ENCODE measurements around the gene CCN5. TPM values are rescaled to one million over a fixed set of nuclear protein-coding genes. Genes with fewer than 3 reads are reported as not detected.
A peak's percentile ranks its signal among the peaks of the same experiment; 100 is the strongest.

The CCN5 gene
- total RNA-seq, 1 experiment from 2014 or later = 0.20 TPM

DNA sequence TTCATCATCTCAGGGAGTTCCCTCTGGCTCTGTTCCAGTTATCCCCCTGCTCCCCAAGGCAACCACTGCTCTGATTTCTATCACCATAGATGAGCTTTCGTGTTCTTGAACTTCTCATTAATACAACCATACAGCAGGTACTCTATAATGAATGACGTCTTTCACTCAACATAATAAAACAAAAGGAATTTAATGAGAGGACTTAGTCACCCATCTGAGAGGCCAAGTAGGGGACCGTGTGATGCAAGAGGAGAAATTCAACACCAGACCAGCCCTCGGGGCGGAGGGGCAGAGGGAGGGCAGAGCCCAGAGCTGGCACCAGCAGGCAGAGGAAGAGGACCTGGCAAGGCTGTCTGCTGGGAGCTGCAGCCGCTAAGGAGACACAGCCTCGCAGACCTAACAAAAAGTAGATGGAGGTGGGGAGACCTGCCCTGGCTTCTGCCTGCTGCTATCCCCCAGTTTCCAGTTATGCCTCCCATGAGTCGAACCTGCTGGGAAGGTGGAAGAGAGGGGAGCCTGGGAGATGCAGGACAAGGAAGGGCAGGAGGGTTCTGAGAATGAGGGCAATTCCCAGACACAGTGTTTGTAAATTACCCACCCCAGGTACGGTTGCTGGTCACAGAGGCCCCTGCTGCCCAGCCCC is 13.8 kb downstream of the CCN5 start:
- H3K27me3 ChIP-seq (ENCODE audit: insufficient read depth, low read depth) = no peaks in the 10 kb centered on the region
- H3K9me2 ChIP-seq (ENCODE audit: insufficient read depth) = no peaks in the 10 kb centered on the region
- POLR2A ChIA-PET (ENCODE audit: unreplicated experiment) = interaction anchor here (0.5 to 0.6 kb wide), 2 partner anchors 28 to 176 kb away, joined by 3 to 4 read pairs; no protein-coding TSS in a partner anchor
- no peaks in the 10 kb centered on the region for H3K79me2 ChIP-seq (ENCODE audit: low read depth)
- peaks cover 37% of the 10 kb centered on the region for H3K4me1 ChIP-seq (replicated peaks; ENCODE audit: insufficient read depth)
- H3K4me3 ChIP-seq = peak overlapping the region; percentile 4; the same call in 1 of the 2 replicates
- no TSS peak for BruUV-seq (replicated peaks)
- no peak overlapping the region for H2AFZ ChIP-seq
- peak overlapping the region; percentile 49 for H3K27ac ChIP-seq
- intact Hi-C loops (cut with micrococcal nuclease; ENCODE audit: unreplicated experiment) = loop anchor here (1.0 kb wide), 2 partner anchors 8 to 36 kb away; no protein-coding TSS in a partner anchor
- H3F3A ChIP-seq (ENCODE audit: insufficient read depth, low read depth) = peaks cover 30% of the 10 kb centered on the region
- CTCF ChIA-PET = interaction anchor here (0.6 to 1.6 kb wide), 3 partner anchors 9 to 43 kb away, joined by 3 to 9 read pairs (median 4); no protein-coding TSS in a partner anchor
- H3K4me2 ChIP-seq = peak overlapping the region; percentile 72
- H4K20me1 ChIP-seq (ENCODE audit: insufficient read depth) = no peaks in the 10 kb centered on the region
- DNase-seq = peak; percentile 96 to 98
- H3K9me3 ChIP-seq (ENCODE audit: insufficient read depth, low read depth) = no peaks in the 10 kb centered on the region
- TF ChIP-seq, protein P1, sequence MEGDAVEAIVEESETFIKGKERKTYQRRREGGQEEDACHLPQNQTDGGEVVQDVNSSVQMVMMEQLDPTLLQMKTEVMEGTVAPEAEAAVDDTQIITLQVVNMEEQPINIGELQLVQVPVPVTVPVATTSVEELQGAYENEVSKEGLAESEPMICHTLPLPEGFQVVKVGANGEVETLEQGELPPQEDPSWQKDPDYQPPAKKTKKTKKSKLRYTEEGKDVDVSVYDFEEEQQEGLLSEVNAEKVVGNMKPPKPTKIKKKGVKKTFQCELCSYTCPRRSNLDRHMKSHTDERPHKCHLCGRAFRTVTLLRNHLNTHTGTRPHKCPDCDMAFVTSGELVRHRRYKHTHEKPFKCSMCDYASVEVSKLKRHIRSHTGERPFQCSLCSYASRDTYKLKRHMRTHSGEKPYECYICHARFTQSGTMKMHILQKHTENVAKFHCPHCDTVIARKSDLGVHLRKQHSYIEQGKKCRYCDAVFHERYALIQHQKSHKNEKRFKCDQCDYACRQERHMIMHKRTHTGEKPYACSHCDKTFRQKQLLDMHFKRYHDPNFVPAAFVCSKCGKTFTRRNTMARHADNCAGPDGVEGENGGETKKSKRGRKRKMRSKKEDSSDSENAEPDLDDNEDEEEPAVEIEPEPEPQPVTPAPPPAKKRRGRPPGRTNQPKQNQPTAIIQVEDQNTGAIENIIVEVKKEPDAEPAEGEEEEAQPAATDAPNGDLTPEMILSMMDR (conservative IDR thresholded peaks at IDR 0.05) = no peak
- no peak for TF ChIP-seq EZH2 (IDR thresholded peaks at IDR 0.05; ENCODE audit: low read depth)
- no peaks in the 10 kb centered on the region for H3K36me3 ChIP-seq (ENCODE audit: low read depth)

- H3K9me2 ChIP-seq (ENCODE audit: insufficient read depth) = no peaks in the 10 kb centered on the region
- peaks cover 40% of the 10 kb centered on the region for H3K4me1 ChIP-seq (replicated peaks; ENCODE audit: insufficient read depth)
- intact Hi-C loops (cut with micrococcal nuclease; ENCODE audit: unreplicated experiment) = loop anchor here (5.0 kb wide), 1 partner anchor 253 kb away; the partner anchor contains the start of gene TTPAL
- H3K4me2 ChIP-seq = peak overlapping the region; percentile 72
- TF ChIP-seq, protein P1 (conservative IDR thresholded peaks at IDR 0.05) = no peak
- TF ChIP-seq EZH2 (IDR thresholded peaks at IDR 0.05; ENCODE audit: low read depth) = no peak
- H3K4me3 ChIP-seq = no peak overlapping the region
- H3K27ac ChIP-seq = peak overlapping the region; percentile 78
- peaks cover 30% of the 10 kb centered on the region for H3F3A ChIP-seq (ENCODE audit: insufficient read depth, low read depth)
- H3K79me2 ChIP-seq (ENCODE audit: low read depth) = no peaks in the 10 kb centered on the region
- H2AFZ ChIP-seq = no peak overlapping the region
- H4K20me1 ChIP-seq (ENCODE audit: insufficient read depth) = no peaks in the 10 kb centered on the region
- DNase-seq = peak; percentile 53 to 97
- H3K27me3 ChIP-seq (ENCODE audit: insufficient read depth, low read depth) = no peaks in the 10 kb centered on the region
- no peaks in the 10 kb centered on the region for H3K9me3 ChIP-seq (ENCODE audit: insufficient read depth, low read depth)
- no TSS peak for BruUV-seq (replicated peaks)
- CTCF ChIA-PET = interaction anchor here (0.6 to 1.6 kb wide), 3 partner anchors 44 to 420 kb away, joined by 3 to 9 read pairs (median 8); partner anchors contain the start of gene FITM2
- H3K36me3 ChIP-seq (ENCODE audit: low read depth) = no peaks in the 10 kb centered on the region
- POLR2A ChIA-PET (ENCODE audit: unreplicated experiment) = interaction anchor here (0.5 to 1.0 kb wide), 2 partner anchors 275 to 563 kb away, joined by 3 to 4 read pairs; no protein-coding TSS in a partner anchor
Observed at GRCh38 chr20:44730441-44730840, 15.3 kb downstream of the CCN5 start.

DNA sequence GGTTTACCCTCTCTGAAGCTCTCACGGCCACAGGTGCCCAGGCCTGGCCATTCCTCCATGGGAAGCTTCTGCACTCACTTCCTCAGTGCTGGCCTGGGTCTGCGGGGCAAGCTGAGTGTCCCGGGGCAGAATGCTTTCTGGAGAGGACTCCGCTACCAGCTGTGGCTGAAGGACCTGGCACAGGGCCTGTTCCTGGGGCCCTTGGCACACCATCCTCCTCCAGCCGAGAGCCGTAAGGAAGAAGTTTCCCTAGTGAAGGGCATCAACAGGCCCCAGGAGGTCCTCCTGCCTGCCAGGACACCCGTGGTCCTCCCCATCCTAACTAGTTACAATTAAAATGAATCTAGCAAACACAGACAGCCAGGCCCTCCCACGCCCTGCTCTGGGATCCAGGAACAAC is 16.5 kb downstream of the CCN5 start:
- Histone ChIP-seq H4K20me1 (ENCODE audit: insufficient read depth) (no peaks in the 10 kb centered on the region), H3K4me1 (replicated peaks; ENCODE audit: insufficient read depth) (peaks cover 48% of the 10 kb centered on the region), H3K79me2 (ENCODE audit: low read depth) (no peaks in the 10 kb centered on the region), H3K9me2 (ENCODE audit: insufficient read depth) (no peaks in the 10 kb centered on the region), H2AFZ (no peak overlapping the region), H3K4me3 (no peak overlapping the region), H3F3A (ENCODE audit: insufficient read depth, low read depth) (peaks cover 33% of the 10 kb centered on the region), H3K4me2 (no peak overlapping the region), H3K9me3 (ENCODE audit: insufficient read depth, low read depth) (no peaks in the 10 kb centered on the region), H3K27me3 (ENCODE audit: insufficient read depth, low read depth) (no peaks in the 10 kb centered on the region), H3K27ac (no peak overlapping the region), H3K36me3 (ENCODE audit: low read depth) (no peaks in the 10 kb centered on the region)
- BruUV-seq (replicated peaks) = no TSS peak
- DNase-seq = no peak
- ChIA-PET CTCF (interaction anchor here (0.8 to 2.8 kb wide), 3 partner anchors 16 to 47 kb away, joined by 5 to 38 read pairs (median 11); partner anchors contain the start of gene CCN5), POLR2A (ENCODE audit: unreplicated experiment) (interaction anchor here (0.6 kb wide), 1 partner anchor 80 kb away, joined by 15 read pairs; no protein-coding TSS in a partner anchor)
- intact Hi-C loops (cut with micrococcal nuclease; ENCODE audit: unreplicated experiment) = loop anchor here (2.0 to 5.0 kb wide), 3 partner anchors 121 to 343 kb away; partner anchors contain the start of gene TTPAL
- TF ChIP-seq, protein P1 (conservative IDR thresholded peaks at IDR 0.05) = no peak
- TF ChIP-seq EZH2 (IDR thresholded peaks at IDR 0.05; ENCODE audit: low read depth) = no peak

Measured in PC-9 (cell line).